GM18868 (cell line): ENCODE results near the gene GADD45A.
"Not testable (repeated sequence)": the region's sequence is repeated elsewhere in the genome, so short reads cannot be mapped to it uniquely, and the experiment has no call there.

Source experiments
- ATAC-seq: cut with Tn5 transposase; IDR thresholded peaks from one replicate; pipeline ENCODE4 v1.9.1; 2021; ENCODE audit warnings: mild to moderate bottlenecking, moderate library complexity; ENCODE audit not compliant: unreplicated experiment

GADD45A gene

DNA sequence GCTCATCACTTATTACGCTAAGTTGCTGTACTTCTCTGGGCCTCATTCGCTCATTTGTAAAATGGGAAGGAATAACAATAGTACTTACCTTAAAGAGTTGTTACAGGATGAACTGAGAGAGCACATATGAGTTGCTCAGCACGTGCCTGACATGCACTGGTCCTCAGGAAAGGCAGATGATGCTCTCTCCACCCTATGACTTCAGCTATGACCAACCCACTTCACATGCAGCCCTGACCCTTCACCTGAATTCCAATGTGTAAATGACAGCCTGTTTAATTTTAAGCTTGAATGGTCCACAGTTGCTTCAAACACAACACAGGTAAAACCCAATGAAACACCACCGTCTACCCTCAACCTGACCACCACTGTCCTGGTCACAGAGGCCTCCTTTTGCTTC, 32.9 kb downstream of the GADD45A start:
- no peak for ATAC-seq

DNA sequence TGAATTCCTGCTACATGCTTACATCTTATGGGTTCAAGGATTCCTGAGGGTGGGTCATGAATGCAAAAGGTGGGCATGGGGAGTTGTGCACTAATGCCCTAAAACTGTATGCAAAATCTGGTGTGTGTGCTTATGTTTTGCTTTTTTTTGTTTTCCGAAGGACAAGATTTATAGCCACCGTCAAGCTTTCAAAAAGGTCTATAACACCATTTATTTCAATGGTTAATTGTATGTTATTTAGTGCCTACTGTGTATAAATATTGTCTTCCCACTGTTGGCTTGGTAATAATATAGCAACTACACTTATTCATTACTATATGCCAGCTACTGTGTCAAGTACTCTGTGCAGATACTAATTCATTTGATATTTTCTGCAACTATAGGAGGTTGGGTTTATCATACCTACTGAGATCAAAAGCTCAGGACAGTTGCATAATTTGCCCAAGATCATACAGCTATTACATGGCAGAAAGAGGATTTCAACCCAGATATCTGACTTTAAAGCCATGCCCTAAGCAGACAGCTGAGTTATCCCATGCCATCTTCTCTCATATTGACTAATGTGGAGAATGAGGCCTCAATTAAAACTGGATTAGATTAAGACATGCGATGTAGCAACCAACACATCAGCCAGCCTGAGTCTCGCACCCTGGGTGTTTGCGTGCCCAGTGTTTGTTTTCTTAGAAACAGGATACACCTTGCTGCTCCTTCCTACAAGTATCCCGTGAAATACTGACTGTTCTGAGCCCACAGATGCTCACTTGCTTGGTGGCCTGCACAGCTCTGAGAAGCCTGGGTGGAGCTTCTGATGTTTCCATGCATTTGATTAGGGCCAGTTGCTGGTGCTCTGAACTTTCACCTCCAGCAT, 34.6 kb downstream of the GADD45A start:
- no peak for ATAC-seq

DNA sequence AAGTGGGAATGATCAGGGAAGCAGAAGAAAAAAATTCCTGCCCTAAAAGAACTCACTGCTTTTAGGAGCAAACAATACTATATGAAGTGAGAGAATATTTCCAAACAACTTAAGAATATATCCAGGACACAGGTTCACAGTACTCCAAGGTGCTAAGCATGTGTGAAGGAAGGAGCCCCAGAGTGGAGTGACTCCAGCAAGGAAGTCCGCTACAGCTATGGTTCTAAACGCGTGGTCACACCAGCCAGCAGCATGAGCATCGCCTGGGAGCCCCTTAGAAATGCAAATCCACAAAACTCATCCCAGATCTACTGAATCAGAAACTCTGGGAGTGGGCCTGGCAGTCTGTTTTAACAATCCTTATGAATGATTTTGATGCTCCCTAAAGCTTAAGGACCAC, 36.1 kb downstream of the GADD45A start:
- no peak for ATAC-seq

DNA sequence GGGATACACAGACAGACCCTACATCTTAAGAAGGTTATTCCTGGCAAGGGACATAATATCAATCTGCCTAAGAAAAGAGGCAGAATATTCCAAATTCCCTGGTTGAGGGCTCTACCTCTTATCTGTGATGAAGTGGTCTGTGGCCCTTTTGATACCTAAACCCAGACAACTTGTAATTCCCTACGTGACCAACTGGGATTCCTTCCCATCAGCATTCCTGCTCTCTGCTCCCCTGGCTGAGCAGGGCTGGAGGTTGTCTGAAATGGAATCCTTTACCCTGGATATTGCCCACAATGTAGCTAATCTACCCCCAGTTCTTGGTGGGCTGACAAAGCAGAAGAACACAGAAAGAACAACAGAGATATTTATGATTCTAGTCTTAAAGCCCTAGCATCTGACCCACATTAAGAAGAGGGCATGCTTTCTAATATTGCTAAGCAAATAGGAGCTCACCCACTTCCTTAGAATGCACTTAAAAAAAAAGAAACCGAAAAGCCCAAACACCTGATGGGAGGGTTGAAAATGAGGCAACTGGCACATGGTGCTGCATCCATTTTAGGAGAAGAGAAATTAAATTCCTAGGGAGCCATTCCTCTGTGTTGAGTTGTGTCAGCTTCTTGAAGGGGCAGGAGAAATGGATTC, 36.8 kb downstream of the GADD45A start:
- ATAC-seq: no peak

DNA sequence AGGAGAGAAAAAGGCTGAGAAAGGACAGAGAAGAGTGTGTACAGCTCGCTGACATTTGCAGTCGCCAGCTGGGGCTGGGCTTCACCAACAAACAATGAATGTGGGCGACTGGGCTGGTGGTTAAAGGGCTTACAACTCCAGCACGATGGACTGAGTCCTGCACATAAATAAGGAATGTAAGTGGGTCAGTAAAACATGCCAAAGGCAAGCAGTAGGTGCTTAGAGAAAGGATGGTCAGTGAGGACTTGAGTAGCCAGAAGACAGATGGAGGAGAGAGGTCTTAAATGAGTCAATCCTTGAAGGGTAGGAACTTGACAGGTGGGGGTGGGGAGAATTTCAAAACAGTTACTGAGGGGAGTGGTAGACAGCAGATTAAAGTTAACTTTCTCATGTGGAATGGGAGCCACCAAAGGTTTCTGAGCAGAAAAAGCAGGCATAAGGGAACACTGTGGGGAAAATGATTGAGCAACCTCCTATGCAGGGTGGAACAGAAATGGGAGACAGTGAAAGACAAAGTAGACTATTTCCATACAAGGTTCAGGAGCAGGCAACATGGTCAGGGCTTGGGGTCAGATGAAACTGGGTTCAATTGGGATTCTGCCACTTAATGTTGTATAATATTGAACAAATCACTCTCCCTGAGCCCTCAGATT, 37.4 kb downstream of the GADD45A start:
- no peak for ATAC-seq

DNA sequence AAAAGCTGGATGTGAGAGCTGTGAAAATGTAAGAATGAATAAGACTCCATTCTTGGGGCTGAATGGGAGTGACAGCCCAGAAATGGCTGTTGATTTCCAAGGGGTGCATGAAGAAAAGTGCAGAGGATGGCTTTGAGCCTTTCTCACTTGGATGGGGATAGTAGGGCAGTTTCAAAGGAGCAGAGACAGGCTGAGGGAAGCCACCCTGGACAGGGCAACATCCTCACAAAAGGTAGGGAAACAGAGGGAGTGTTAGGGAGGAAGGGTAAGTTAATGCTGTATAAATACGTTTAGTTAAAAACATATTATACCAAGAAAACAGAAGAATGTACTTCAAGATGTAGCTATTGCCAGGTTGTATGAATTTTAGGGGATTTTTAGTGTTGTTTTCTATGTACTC, 38.1 kb downstream of the GADD45A start:
- ATAC-seq: no peak

DNA sequence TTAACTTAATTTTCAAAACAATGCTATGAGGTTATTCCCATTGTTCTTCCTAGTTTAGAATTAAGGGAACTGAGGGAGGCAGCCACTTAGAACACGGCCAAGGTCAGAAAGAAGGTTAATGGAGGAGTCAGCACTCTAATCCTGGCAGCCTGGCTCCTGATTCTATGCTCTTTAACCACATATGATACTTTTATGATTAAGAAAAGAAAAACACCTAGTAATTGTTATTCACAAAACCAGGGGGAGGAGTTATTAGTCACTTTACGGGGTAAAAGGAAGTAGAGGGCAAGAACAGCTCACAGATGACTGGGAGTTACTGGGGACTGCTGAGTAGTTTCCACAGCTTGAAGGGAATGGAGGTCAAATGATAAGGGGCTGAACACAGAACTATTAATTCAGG, 38.6 kb downstream of the GADD45A start:
- peak; percentile 91 for ATAC-seq

DNA sequence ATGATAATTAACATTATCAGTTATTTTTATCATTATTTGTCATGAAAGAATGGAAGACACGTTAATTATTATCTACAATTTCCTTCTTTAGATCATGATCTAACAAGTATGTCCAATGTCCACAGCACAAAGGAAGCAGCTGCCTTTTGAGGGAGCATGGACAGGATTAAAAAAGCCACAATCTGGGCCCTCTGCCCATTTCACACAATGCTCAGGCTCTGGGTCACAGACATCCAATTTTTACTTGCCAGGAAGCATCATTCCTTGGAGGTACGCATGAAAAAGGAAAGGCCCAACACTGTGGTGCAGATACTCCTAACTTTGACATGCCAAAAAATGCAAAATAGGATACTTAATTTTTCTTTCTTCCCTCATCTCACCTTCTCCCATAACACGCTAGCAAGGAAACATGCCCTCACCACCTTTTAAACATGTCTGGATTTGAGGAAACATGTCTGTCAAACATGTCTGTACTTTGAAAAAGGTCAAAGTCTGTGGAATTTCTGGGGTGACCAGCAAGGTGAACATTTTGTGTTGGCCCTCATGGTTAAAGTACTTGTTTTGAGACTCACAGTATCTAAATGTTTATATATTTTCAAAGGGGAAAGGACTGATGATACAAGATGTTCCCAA, 40.0 kb downstream of the GADD45A start:
- no peak for ATAC-seq

DNA sequence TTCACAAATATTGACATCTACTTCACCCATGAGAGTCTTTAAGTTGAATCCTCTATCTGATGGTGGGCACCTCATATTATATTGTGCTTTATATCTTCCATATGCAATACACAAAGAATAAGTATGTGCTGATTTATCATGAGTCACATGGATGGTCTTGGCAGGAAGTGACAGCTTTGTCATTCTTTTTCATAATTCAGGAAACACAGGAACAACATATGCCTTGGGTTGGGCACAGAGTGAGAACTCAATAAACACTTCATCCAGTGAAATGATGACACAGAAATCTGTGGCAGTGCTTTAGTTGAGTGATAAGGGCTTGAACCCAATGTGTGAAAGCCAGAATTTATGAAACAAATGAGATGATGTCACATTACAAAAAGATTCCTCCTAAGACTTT, 41.2 kb downstream of the GADD45A start:
- no peak for ATAC-seq

DNA sequence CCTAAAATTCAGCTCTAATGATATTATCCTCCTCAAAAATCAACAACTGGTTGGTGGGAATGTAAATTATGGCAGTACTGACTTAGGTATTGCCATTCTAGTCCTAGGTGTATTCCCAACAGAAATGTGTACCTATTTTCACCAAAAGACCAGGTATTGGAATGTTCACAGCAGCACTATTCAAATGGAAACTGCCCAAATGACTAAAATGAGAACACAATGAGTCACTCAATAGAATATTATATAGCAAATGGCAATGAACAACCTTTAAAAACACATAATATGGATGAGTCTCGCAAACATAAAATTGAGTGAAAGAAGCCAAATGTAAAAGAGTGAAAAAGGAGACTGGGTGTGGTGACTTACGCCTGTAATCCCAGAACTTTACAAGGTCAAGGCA, 44.9 kb downstream of the GADD45A start:
- peak; percentile 46 for ATAC-seq

DNA sequence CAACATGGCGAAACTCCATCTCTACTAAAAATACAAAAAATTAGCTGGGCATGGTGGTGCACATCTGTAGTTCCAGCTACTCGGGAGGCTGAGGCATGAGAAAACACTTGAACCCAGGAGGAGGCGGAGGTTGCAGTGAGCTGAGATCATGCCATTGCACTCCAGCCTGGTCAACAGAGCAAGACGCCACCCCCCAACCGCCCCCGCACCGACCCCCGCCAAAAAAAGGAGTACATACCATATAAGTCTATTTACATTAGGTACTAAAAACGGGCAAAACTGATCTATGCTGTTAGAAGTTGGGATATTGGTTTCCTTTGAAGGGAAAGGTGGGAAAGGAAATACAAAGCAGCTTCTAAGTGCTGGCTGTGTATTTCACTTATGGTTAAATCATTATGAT, 45.3 kb downstream of the GADD45A start:
- not testable (repeated sequence) for ATAC-seq

DNA sequence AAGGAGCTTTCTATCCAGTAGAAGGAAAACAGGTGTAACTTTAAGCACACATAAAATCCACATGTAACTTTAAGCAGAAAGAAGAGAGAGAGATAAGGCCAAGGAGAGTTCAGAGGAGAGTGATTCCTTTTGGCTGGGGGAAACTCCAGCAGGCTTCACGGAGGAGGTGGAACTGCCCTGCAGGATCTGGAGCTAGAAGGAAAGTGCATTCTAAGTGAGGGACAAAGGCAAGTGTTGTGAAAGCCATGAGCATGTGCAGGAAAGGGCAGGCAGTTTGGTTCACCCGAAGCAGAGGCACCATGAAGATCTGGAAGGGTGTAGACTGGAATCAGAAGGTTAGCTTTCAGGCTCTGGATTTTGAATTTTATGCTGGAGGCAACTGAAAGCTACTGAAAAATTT, 46.3 kb downstream of the GADD45A start:
- ATAC-seq: no peak

DNA sequence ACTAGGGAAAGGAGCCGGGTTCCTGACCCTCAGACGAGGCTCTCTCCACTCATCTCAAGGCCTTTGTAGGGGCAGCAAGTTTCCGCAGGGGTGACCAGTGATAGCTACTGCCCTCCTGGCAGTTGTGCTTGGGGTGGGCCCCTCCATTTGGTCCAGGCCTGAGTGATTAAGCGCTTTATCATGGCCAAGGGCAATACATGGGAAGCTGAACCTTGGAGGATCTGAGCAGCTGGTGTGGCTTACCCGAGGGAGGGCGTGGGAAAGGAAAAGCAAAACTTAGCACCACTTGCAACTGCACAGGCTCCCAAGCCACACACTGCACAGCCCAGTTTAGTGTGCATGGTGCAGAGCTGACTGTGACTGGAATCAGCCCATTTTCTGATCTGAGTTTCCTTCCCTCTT, 47.8 kb downstream of the GADD45A start:
- peak; percentile 37 for ATAC-seq

DNA sequence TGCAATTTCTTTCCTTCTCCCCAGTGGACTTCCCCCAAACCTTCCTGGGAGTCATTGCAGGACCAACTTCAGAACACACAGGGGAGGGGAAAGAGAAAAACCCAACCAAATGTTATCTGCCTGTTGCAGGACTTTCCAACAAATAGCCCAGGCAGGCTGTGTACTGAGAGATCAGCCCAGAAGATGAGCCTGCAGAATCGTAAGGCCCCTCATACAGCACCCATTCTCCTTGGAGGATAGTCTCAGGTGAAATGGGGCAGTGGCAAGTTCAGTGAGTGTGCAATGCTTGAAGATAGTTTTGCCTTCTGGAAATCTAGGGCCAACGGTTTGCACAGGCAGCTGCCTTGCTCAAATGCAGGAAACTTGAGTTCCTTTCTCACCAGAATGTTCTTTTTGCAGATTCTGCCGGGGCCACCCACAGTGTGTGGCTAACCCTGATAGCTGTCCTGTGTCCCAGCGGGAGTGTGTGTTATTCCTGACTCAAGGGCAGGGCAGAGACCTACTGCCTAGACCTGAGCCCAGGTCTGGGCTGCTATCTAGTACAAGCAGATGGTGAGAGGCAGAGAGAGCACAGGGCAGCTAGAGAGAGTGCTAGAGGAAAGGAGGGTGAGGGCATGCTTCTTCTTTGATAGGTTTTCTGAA, 48.8 kb downstream of the GADD45A start:
- no peak for ATAC-seq

DNA sequence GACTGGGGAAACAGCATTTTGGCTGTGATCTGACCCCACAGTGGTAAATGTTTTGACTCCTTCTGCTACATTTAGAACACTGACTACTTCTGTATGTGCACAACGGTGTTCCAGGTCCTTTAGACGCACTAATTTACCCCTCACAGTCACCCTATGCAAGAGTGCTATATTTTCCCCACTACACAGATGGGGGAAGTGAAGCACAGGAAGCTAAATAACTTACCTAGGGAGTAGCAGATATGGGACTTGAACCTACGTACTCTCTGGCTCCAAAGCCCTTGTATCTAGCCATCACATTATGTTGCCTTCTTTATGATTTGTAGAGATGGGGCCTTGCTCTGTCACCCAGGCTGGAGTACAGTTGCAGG, 49.3 kb downstream of the GADD45A start:
- no peak for ATAC-seq

DNA sequence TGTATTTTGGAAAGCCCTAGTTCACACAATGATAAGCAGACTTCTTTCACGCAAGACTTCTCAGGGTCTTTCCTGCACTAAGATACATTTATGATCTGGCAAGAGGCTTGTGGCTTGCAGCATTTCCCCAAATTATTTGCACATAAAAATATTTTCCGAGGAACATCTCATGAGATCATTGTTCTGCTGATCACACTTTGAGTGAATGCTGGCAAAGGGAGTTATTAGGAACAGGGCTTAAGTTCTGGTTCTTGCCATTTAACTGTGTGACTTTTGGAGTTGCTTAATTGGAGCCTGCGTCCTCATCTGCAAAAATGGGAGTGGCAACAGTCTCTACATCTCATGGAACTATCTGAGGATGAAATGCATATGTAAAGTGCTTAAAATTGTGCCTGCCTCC, 50.2 kb downstream of the GADD45A start:
- ATAC-seq: no peak

DNA sequence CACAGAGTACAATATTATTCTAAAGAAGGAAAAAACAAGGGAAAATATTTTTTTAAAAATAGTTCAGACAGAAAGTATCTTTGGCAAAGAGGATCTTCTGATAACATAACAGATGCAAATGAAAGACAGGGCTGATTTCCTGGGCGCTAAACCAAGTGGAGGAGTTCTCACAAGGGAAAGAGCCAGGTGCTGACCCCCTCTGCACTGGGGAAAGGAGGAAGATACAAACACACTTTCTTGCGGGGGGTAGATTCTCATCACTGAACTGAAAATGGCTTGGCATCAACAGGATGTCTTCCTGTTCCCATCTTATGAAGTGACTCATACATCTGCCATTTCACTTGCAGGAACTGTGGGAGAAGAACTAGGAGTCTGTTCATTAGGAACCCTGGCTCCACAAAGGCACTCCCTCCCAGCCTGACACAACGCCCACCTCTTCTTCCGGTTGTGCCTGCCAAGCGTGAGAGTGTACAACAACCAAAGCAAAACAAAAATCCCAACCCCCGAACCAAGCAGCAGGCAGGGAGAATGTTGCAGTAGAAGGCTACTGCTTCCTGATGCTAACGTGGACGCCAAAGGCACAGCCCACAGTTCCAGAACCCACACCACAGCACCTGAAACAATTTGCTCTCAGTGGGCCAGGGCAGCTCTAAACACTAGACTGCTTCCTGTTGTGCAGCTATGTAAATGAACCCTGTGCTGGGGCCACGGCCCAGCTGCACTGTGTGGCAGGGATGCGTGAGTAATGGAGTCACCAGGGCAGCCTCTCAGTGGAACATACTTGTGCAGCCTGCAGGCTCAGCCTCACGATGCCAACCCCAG, 51.0 kb downstream of the GADD45A start:
- peak; percentile 85 for ATAC-seq

DNA sequence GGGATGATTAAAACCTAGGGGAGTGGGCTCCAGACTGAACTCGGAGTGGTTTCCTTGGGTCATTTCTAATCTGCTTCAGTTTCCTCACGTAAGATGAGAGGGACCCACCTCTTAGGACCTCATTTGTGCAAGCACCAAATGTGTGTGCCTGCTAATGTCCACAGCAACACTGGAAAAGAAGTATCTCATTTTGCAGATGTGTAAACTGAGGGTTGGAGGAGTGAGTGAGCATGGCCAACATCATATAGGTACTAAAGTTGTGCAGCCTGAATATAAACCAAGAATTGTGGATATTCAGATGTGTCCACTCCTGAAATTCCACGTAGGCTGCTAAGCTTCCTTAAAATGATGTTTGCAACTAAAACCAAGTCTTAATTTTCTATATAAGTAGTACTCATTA, 51.7 kb downstream of the GADD45A start:
- ATAC-seq: no peak

DNA sequence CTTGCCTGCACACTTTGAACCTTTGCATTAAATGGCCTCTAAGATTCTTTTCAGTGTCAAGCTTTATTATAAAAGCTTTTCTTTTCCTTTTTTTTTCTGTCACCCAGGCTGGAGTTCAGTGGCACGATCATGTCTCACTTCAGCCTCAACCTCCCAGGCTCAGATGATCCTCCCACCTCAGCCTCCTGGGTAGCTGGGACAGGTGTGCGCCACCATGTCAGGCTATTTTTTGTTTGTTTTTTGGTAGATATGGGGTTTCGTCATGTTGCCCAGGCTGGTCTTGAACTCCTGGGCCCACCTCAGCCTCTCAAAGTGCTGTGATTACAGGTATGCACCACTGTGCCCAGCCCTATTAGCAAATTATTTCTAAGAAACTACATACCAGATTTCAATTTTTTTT, 52.9 kb downstream of the GADD45A start:
- no peak for ATAC-seq
